Measurements from ENCODE around the gene CSTF3.
"Not testable (repeated sequence)": the region's sequence is repeated elsewhere in the genome, so short reads cannot be mapped to it uniquely, and the experiment has no call there.

- TF ChIP-seq EZH2 (IDR thresholded peaks at IDR 0.05); POLR2AphosphoS5 (IDR thresholded peaks at IDR 0.05; ENCODE audit: borderline replicate concordance, low read depth, low read length): not testable (repeated sequence)
Measured at GRCh38 chr11:33159378-33159867, 1.9 kb downstream of the CSTF3 start.
